ENCODE measurements around the gene HIPK4.
"Not testable (repeated sequence)": the region's sequence is repeated elsewhere in the genome, so short reads cannot be mapped to it uniquely, and the experiment has no call there.

The HIPK4 gene

GRCh38 chr19:40341601-40342482 lies 48.1 kb downstream of the HIPK4 start:
- DNase-seq (ENCODE audit: low read depth in 2 of 2), result no peak

GRCh38 chr19:40339018-40339728 lies 50.8 kb downstream of the HIPK4 start:
- no peak for DNase-seq (ENCODE audit: low read depth in 2 of 2)

DNA sequence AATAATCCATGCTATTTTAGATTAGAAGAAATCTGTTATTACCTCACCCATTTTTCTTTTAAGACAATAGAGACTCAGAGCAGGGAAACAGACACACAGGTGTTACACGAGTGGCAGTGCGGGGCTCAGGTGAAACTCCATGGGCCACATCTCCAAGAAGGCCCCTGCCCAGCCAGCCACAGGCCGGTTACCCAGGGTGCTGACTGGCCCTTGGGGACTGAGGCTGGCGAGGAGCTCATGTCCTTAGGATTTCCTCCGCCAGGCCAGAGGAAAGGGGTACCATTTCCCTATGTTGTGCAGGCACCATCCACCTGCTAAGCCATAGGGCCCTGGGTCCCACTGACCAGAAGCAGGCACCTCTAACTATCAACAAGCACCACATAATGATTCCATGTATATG lies 52.4 kb downstream of the HIPK4 start:
- no peak for DNase-seq (ENCODE audit: low read depth in 2 of 2)

GRCh38 chr19:40337107-40337506 lies 52.9 kb downstream of the HIPK4 start:
- DNase-seq (ENCODE audit: low read depth in 2 of 2), result no peak

- no peak for DNase-seq (ENCODE audit: low read depth in 2 of 2)
Observed at GRCh38 chr19:40336601-40336900, 53.4 kb downstream of the HIPK4 start.

DNA sequence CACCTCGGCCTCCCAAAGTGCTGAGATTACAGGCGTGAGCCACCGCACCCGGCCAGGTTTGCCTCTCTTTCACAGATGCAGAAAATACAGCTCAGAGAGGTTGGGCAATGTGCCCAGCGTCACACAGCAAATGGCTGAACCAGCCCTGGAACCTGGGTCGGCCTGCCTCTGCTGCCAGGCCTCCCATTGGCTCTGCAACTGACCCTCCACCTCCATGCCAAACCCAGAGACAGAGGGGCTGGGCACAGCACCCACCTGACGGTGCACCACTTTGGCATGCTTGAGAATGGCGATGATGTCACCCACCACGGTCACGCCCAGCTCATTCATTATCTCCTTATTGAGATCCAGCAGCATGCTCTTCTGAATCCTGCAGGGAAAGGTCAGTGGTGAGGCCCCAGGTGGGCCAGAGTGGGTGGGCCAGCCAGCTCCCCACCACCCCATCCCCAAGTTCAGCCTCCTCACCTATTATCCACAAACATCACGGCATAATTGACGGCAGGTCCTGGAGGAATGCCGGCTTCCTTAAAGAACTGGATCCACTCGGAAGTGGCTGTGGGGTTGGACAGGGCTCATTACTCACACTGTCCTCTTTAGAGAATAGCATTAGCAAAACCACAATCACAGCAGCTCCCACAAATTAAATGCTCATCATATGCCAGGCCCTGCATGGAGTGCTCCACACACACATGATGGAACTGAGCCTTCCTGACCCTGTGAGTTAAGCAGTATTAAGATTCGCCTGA lies 54.0 kb downstream of the HIPK4 start:
- no peak for DNase-seq (ENCODE audit: low read depth in 2 of 2)

DNA sequence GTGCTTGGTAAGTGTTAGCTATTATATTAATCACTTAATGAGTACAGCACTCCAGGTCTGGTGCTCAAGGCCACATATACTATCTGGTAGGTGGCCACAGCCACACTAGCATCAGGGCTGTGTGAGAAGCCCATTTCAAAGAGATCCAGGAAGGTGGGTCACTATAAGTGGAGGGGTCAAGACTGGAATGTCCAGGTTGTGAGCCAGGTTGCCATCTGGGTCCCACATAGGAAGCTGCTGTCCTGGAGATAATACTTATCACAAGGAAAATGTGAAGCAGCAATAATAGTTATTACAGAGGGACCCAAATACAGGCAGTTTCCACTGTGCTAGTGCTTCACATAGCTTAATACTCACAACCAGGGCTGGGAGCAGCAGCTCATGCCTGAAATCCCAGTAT lies 54.9 kb downstream of the HIPK4 start:
- no peak for DNase-seq (ENCODE audit: low read depth in 2 of 2)

DNA sequence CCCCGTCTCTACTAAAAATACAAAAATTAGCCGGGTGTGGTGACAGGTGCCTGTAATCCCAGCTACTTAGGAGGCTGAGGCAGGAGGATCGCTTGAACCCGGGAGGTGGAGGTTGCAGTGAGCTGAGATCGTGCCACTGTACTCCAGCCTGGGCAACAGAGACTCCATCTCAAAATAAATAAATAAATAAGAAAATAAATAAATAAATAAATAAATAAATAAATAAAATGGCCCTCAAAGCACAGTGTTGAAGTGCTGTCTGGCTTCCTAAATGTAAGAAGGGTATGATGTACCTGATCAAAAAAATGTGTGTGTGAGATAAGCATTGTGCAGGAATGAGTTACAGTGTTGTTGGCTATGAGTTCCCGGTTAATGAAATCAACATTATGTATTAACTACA lies 56.9 kb downstream of the HIPK4 start:
- DNase-seq (ENCODE audit: low read depth in 2 of 2), result not testable (repeated sequence)

DNA sequence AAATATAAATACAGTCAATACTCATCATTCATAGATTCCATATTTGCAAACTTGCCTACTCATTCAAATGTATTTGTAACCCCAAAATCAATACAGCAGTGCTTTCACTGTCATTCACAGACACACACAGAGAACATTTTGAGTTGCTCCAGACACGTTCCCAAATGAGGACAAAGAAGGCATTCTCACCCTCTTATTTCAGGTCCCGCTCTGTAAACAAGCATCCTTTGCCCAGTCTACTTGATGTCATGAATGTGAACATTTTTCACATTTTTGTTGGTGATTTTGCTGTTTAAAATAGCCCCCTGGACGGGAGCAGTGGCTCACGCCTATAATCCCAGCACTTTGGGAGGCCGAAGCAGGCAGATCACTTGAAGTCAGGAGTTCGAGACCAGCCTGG lies 57.3 kb downstream of the HIPK4 start:
- DNase-seq (ENCODE audit: low read depth in 2 of 2), result no peak

GRCh38 chr19:40331052-40331451 lies 58.9 kb downstream of the HIPK4 start:
- no peak for DNase-seq (ENCODE audit: low read depth in 2 of 2)
